GM12878 (cell line): ENCODE results near the gene PLPPR1. TPM values are rescaled to one million over a fixed set of nuclear protein-coding genes. Genes with fewer than 3 reads are reported as not detected.

Experiments
- ATAC-seq: fragments of 200-7000 bp; cut with Tn5 transposase; 3 replicates; pipeline ENCODE4 v1.9.1; 2020; ENCODE audit warnings: mild to moderate bottlenecking, moderate library complexity
- BruUV-seq: library from RNA; stranded (reverse); fragments of 400-500 nt; replicated peaks from 2 replicates; lab custom pipeline; 2021; lab: Mats Ljungman, UMichigan
- CTCF ChIA-PET: fragments of 300-600 bp; sonication (Branson Sonifier 250); formaldehyde crosslinking; extraction: SDS; loops from one replicate; lab custom pipeline; 2021; ENCODE audit warnings: inconsistent platforms; lab: Yijun Ruan, JAX
- POLR2A ChIA-PET: fragments of 350-600 bp; formaldehyde crosslinking; extraction: SDS; loops from one replicate; lab custom pipeline; 2021; ENCODE audit warnings: inconsistent platforms; lab: Charles Lee
- RAD21 ChIA-PET: fragments of 300-600 bp; sonication (Branson Sonifier 250); formaldehyde crosslinking; loops from one replicate; lab custom pipeline; 2023; ENCODE audit warnings: antibody characterized with exemption; ENCODE audit not compliant: unreplicated experiment; lab: Charles Lee
- SMC1A ChIA-PET: fragments of 300-600 bp; sonication (Branson Sonifier 250); formaldehyde crosslinking; loops from one replicate; lab custom pipeline; 2023; ENCODE audit not compliant: unreplicated experiment, uncharacterized antibody; lab: Charles Lee
- DNase-seq: peaks from one replicate; pipeline ENCODE4 v3.0.0-alpha.2; 2011; ENCODE audit warnings: low read depth, low spot score
- FAIRE-seq: peaks from 3 replicates; lab custom pipeline; 2011; peaks lifted over from hg19 to GRCh38; lab: Jason Lieb, UNC
- H2AFZ ChIP-seq: 2 replicates; pipeline ENCODE4 v1.6.0; 2011; ENCODE audit warnings: low read depth, low read length, control low read depth; ENCODE audit not compliant: control insufficient read depth
- H3K27ac ChIP-seq: 2 replicates; pipeline ENCODE4 v1.5.1; 2011; ENCODE audit warnings: control low read depth; ENCODE audit not compliant: control insufficient read depth, insufficient read depth
- H3K27me3 ChIP-seq, 2 experiments: replicated peaks in 1 of 2; 2 replicates each; pipeline versions ENCODE4 v1.6.0 to v1.6.1; 2011; ENCODE audit warnings: low read length in 1 of 2; ENCODE audit not compliant: control insufficient read depth in 2 of 2, insufficient read depth in 2 of 2
- H3K36me3 ChIP-seq, 2 experiments: 2 replicates each; pipeline ENCODE4 v1.5.1; 2011; ENCODE audit warnings: low read length in 1 of 2; ENCODE audit not compliant: control insufficient read depth in 2 of 2, insufficient read depth in 2 of 2
- H3K4me1 ChIP-seq: 2 replicates; pipeline ENCODE4 v1.6.1; 2011; ENCODE audit warnings: mild to moderate bottlenecking, low read length, moderate library complexity, mixed read lengths; ENCODE audit not compliant: control insufficient read depth, insufficient read depth
- H3K4me2 ChIP-seq: 2 replicates; pipeline ENCODE4 v1.6.0; 2011; ENCODE audit warnings: control low read depth; ENCODE audit not compliant: control insufficient read depth, insufficient read depth
- H3K4me3 ChIP-seq: fragments of 200-600 bp; sonication (generic); 2 replicates; pipeline ENCODE4 v1.5.1; 2016
- H3K79me2 ChIP-seq: 2 replicates; pipeline ENCODE4 v1.6.0; 2011; ENCODE audit warnings: low read length; ENCODE audit not compliant: control insufficient read depth, insufficient read depth
- H3K9ac ChIP-seq: 2 replicates; pipeline ENCODE4 v1.8.0; 2011; ENCODE audit warnings: low read length, control low read depth, mixed read lengths; ENCODE audit not compliant: control insufficient read depth, insufficient read depth
- H3K9me3 ChIP-seq: replicated peaks from 3 replicates; pipeline ENCODE4 v1.5.1; 2011; ENCODE audit warnings: mild to moderate bottlenecking, low read length; ENCODE audit not compliant: control insufficient read depth, insufficient read depth
- H4K20me1 ChIP-seq: 2 replicates; pipeline ENCODE4 v1.6.0; 2011; ENCODE audit not compliant: control insufficient read depth, insufficient read depth
- CBFB ChIP-seq: IDR thresholded peaks from 2 replicates; pipeline ENCODE4 v1.6.1; 2016; ENCODE audit warnings: antibody characterized with exemption, low read depth
- CBX3 ChIP-seq: fragments of 200-600 bp; sonication (generic); IDR thresholded peaks from 2 replicates; pipeline ENCODE4 v1.6.1; 2016; ENCODE audit warnings: low read depth, borderline replicate concordance
- FOS ChIP-seq: IDR thresholded peaks from 3 replicates; pipeline ENCODE4 v1.6.1; 2011; ENCODE audit warnings: borderline replicate concordance; ENCODE audit not compliant: insufficient read length; ENCODE audit errors: extremely low read depth
- RCOR1 ChIP-seq: conservative IDR thresholded peaks from 2 replicates; pipeline ENCODE4 v1.6.1; 2012; ENCODE audit warnings: low read depth, low read length, improper control_type of control experiment
- STAT3 ChIP-seq: IDR thresholded peaks from 2 replicates; pipeline ENCODE4 v1.6.1; 2011; ENCODE audit warnings: low read depth, low read length, improper control_type of control experiment
- SUPT20H ChIP-seq: IDR thresholded peaks from 2 replicates; pipeline ENCODE4 v1.6.1; 2011; ENCODE audit warnings: low read depth, mild to moderate bottlenecking, low read length, moderate library complexity, borderline replicate concordance; ENCODE audit not compliant: control insufficient read depth
- SUZ12 ChIP-seq: fragments of 200-600 bp; sonication (generic); IDR thresholded peaks from one replicate; pipeline ENCODE4 v1.6.1; 2018; ENCODE audit warnings: antibody characterized with exemption, mild to moderate bottlenecking; ENCODE audit not compliant: unreplicated experiment
- WGBS: methylation state at CpG from one replicate; pipeline ENCODE4 v1.1.6; 2016; ENCODE audit warnings: low lambda C conversion rate; ENCODE audit not compliant: insufficient replicate concordance, insufficient coverage; ENCODE audit errors: missing lambda C conversion rate; 5-methylcytosine and 5-hydroxymethylcytosine counted together
- in situ Hi-C: fragments of 300-500 bp; cut with MboI; formaldehyde crosslinking; loops from 9 replicates; pipeline ENCODE4 v1.14.3; 2018; ENCODE audit warnings: mixed read lengths
- intact Hi-C: fragments of 100-400 bp; cut with micrococcal nuclease; formaldehyde crosslinking; loops from one replicate; pipeline ENCODE4 v1.14.2; 2022; ENCODE audit not compliant: unreplicated experiment
- polyA plus RNA-seq, 11 experiments: library from polyadenylated mRNA; depleted of rRNA in 4 of 11; unstranded in 6 of 11; stranded (reverse) in 5 of 11; fragments of >200 nt; fragmentation: Nextera tagmentation in 4 of 11; fragmentation: Illumina TruSeq in 1 of 11; extraction: Ambion mirVana in 4 of 11; extraction: Trizol in 1 of 11; gene quantifications; 1 replicate in 1 of 11; 2 replicates in 10 of 11; pipeline versions ENCODE4 v1.2.1 to v1.2.3, GENCODE V29; 2011 to 2016; ENCODE audit warnings: inconsistent platforms in 2 of 11, missing spikeins in 2 of 11, low read depth in 1 of 11
- total RNA-seq, 4 experiments: library from RNA; depleted of rRNA in 3 of 4; stranded (reverse); fragments of >200 nt in 3 of 4; fragmentation: Illumina TruSeq in 1 of 4; extraction: Trizol in 1 of 4; gene quantifications; 2 replicates each; pipeline versions ENCODE4 v1.2.1 to v1.2.3, GENCODE V29; 2013 to 2021
- TF ChIP-seq, protein P1 (sequence below): IDR thresholded peaks from 2 replicates; pipeline ENCODE4 v1.6.1; 2012; ENCODE audit warnings: improper control_type of control experiment, low read depth, low read length; ENCODE audit not compliant: insufficient replicate concordance
- TF ChIP-seq, protein P2 (sequence below): fragments of 450-650 bp; formaldehyde crosslinking; IDR thresholded peaks from 2 replicates; pipeline ENCODE4 v1.5.0; 2022; ENCODE audit warnings: mild to moderate bottlenecking, missing genetic modification characterization

The PLPPR1 gene
- total and polyA plus RNA-seq, 10 of the 15 experiments (the other 5 are each of a cell fraction or from before 2014, with no cell fraction given): 0.69 TPM; not detected in 9

DNA sequence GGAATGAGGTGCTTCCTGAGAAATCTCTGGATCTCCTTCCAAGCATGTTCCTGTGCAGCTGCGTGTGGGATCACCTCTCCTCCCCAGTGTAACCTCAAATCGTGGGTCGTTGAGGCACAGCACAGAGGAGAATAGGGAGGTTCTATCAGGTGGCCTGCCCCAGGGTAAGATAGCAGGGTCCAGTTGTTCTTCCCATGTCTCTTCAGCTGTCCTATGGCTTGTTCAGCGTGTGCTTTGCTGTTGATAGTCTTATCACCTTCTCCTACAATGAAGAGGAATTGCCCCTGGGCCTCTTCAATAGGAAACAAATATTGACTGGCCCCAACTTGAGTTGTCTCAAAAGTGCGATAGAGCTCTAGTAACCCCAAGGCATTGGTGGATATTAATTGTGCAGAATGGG, 333.9 kb downstream of the PLPPR1 start:
- no peaks in the 10 kb centered on the region for H3K4me1 ChIP-seq
- WGBS: 24% methylated on average over 5 of the region's 5 CpGs
- SMC1A ChIA-PET: no interaction called here
- FAIRE-seq (no peak), ATAC-seq (no peak), DNase-seq (no peak)
- intact Hi-C loops: no loop called here
- no peak for TF ChIP-seq RCOR1
- TF ChIP-seq CBFB: no peak
- TF ChIP-seq, protein P1, sequence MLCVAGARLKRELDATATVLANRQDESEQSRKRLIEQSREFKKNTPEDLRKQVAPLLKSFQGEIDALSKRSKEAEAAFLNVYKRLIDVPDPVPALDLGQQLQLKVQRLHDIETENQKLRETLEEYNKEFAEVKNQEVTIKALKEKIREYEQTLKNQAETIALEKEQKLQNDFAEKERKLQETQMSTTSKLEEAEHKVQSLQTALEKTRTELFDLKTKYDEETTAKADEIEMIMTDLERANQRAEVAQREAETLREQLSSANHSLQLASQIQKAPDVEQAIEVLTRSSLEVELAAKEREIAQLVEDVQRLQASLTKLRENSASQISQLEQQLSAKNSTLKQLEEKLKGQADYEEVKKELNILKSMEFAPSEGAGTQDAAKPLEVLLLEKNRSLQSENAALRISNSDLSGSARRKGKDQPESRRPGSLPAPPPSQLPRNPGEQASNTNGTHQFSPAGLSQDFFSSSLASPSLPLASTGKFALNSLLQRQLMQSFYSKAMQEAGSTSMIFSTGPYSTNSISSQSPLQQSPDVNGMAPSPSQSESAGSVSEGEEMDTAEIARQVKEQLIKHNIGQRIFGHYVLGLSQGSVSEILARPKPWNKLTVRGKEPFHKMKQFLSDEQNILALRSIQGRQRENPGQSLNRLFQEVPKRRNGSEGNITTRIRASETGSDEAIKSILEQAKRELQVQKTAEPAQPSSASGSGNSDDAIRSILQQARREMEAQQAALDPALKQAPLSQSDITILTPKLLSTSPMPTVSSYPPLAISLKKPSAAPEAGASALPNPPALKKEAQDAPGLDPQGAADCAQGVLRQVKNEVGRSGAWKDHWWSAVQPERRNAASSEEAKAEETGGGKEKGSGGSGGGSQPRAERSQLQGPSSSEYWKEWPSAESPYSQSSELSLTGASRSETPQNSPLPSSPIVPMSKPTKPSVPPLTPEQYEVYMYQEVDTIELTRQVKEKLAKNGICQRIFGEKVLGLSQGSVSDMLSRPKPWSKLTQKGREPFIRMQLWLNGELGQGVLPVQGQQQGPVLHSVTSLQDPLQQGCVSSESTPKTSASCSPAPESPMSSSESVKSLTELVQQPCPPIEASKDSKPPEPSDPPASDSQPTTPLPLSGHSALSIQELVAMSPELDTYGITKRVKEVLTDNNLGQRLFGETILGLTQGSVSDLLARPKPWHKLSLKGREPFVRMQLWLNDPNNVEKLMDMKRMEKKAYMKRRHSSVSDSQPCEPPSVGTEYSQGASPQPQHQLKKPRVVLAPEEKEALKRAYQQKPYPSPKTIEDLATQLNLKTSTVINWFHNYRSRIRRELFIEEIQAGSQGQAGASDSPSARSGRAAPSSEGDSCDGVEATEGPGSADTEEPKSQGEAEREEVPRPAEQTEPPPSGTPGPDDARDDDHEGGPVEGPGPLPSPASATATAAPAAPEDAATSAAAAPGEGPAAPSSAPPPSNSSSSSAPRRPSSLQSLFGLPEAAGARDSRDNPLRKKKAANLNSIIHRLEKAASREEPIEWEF: no peak
- no peak for TF ChIP-seq CBX3
- TF ChIP-seq SUZ12: no peak
- TF ChIP-seq SUPT20H: no peak
- TF ChIP-seq STAT3: no peak
- TF ChIP-seq, protein P2, sequence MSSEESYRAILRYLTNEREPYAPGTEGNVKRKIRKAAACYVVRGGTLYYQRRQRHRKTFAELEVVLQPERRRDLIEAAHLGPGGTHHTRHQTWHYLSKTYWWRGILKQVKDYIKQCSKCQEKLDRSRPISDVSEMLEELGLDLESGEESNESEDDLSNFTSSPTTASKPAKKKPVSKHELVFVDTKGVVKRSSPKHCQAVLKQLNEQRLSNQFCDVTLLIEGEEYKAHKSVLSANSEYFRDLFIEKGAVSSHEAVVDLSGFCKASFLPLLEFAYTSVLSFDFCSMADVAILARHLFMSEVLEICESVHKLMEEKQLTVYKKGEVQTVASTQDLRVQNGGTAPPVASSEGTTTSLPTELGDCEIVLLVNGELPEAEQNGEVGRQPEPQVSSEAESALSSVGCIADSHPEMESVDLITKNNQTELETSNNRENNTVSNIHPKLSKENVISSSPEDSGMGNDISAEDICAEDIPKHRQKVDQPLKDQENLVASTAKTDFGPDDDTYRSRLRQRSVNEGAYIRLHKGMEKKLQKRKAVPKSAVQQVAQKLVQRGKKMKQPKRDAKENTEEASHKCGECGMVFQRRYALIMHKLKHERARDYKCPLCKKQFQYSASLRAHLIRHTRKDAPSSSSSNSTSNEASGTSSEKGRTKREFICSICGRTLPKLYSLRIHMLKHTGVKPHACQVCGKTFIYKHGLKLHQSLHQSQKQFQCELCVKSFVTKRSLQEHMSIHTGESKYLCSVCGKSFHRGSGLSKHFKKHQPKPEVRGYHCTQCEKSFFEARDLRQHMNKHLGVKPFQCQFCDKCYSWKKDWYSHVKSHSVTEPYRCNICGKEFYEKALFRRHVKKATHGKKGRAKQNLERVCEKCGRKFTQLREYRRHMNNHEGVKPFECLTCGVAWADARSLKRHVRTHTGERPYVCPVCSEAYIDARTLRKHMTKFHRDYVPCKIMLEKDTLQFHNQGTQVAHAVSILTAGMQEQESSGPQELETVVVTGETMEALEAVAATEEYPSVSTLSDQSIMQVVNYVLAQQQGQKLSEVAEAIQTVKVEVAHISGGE (CRISPR knock-in tag): no peak
- no peak for TF ChIP-seq FOS
- no peak overlapping the region for H3K4me2 ChIP-seq
- no peaks in the 10 kb centered on the region; a peak in 1 of 4 replicates for H3K27me3 ChIP-seq
- CTCF ChIA-PET: no interaction called here
- no peaks in the 10 kb centered on the region for H4K20me1 ChIP-seq
- in situ Hi-C loops: no loop called here
- BruUV-seq: no TSS peak
- H3K4me3 ChIP-seq: no peak overlapping the region
- no peaks in the 10 kb centered on the region for H3K9me3 ChIP-seq
- POLR2A ChIA-PET: interaction anchor here (0.6 kb wide), 1 partner anchor 10 kb away, joined by 3 read pairs; no protein-coding TSS in a partner anchor
- no peaks in the 10 kb centered on the region for H3K36me3 ChIP-seq
- no peaks in the 10 kb centered on the region for H3K79me2 ChIP-seq
- RAD21 ChIA-PET: no interaction called here
- no peak overlapping the region for H3K27ac ChIP-seq
- H3K9ac ChIP-seq: no peak overlapping the region
- no peak overlapping the region for H2AFZ ChIP-seq
